HG02759 (cell line): ENCODE results near the gene ASXL3.

Source experiments
- ATAC-seq: cut with Tn5 transposase; IDR thresholded peaks from one replicate; pipeline ENCODE4 v1.9.1; 2021; ENCODE audit warnings: mild to moderate bottlenecking, moderate library complexity; ENCODE audit not compliant: unreplicated experiment

Gene ASXL3

GRCh38 chr18:33712719-33713118 is 134.7 kb downstream of the ASXL3 start:
- no peak for ATAC-seq

- ATAC-seq = no peak
Observed at GRCh38 chr18:33716061-33716683, 138.2 kb downstream of the ASXL3 start.

DNA sequence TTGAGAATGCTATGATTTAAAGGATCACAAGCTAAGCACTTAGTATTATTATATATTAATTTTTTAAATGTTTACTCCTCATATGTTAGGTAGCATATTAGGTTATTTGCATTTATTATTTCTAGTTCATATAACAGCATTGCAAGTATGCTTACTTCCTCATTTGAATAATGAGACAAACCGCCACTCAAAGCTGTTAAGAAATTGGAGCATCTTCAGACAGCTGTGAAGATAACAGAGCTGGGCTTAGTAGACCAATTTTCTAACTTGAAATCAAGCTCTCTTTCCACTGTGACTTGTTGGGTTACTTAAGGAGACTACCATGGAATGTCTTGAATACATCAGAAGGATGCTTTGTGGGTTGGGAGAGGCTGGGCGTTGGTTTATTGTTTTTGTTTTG is 139.3 kb downstream of the ASXL3 start:
- no peak for ATAC-seq

GRCh38 chr18:33720133-33720532 is 142.1 kb downstream of the ASXL3 start:
- no peak for ATAC-seq

- no peak for ATAC-seq
Observed at GRCh38 chr18:33729556-33729955, 151.5 kb downstream of the ASXL3 start.

GRCh38 chr18:33733376-33733775 is 155.4 kb downstream of the ASXL3 start:
- no peak for ATAC-seq

- no peak for ATAC-seq
Observed at GRCh38 chr18:33735428-33735827, 157.4 kb downstream of the ASXL3 start.

- no peak for ATAC-seq
Observed at GRCh38 chr18:33741760-33742159, 163.7 kb downstream of the ASXL3 start.

GRCh38 chr18:33744032-33744697 is 166.1 kb downstream of the ASXL3 start:
- no peak for ATAC-seq

DNA sequence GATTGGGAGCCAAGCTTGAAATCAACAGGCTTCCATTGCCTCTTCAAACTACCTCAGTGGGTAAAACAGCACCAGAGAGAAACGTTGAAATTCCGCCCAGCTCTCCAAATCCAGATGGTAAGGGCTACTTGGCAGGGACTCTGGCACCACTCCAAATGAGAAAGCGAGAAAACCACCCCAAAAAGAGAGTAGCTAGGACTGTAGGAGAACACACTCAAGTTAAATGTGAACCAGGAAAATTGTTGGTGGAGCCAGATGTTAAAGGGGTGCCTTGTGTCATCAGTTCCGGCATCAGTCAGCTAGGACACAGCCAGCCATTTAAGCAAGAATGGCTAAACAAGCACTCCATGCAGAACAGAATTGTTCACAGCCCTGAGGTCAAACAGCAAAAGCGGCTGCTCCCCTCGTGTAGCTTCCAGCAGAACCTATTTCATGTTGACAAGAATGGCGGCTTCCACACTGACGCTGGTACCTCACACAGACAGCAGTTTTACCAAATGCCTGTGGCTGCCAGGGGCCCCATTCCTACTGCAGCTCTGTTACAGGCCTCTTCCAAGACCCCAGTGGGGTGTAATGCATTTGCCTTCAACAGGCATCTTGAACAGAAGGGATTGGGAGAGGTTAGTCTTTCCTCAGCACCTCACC is 167.3 kb downstream of the ASXL3 start:
- no peak for ATAC-seq

GRCh38 chr18:33745871-33746545 is 168.0 kb downstream of the ASXL3 start:
- no peak for ATAC-seq

- ATAC-seq = no peak
Observed at GRCh38 chr18:33749834-33750233, 171.8 kb downstream of the ASXL3 start.

- ATAC-seq = no peak
Observed at GRCh38 chr18:33750366-33750765, 172.3 kb downstream of the ASXL3 start.

DNA sequence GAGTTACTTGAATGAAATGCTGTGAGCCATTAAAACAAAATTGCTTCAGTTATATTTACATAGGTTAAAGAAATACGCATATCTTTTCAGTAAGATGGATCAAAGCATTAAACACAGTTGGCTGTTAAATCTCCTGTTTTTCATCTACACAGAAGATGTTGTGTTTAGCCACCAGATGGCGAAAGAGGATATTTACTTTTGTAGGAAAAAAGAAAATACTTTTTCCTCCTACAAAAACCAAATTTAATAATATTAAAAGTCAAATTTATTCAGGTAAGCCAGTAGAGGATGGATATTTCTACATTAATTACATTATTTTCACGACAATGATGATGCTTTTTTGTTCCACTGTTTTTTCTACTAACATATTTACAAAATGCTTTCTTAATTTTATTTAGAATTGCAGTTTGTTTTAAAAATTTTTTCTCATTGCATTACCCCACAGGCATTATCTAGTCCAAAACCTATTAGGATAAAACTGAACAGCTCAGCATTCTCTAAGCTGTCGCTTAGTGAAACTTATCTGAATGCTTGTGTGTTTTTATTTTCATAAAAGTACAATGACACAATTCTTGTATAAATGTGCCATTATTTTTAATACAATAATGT is 173.7 kb downstream of the ASXL3 start:
- no peak for ATAC-seq

- no peak for ATAC-seq
Observed at GRCh38 chr18:33755391-33755790, 177.4 kb downstream of the ASXL3 start.

DNA sequence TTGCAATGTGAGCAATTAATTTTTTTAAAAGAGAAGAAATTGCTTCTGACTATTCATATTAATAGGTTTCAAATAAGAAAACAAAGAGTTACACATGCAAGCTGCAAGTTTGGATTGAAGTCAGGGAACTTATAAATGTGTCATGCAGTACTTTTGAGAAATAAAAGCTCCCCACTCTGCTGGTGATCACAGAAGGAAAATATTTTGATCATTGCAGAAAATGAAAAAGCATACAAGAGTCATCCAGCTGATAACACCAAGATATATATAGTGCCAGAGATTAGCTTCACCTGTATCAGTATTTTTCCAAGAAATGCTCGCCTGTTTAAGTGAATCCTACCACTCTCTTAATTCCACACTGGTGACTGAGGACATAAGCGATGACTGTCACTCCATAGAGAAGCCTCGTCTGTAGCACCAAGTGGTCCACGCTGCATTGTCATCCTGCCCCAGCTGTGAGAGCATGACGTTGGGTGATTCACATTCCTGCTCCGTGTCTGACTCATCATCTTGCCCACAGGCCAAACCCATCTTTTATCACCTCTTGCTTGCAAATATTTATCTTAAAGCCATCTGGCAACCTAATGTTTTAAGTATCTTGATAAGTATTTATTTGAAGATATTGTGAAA is 178.0 kb downstream of the ASXL3 start:
- no peak for ATAC-seq

GRCh38 chr18:33757037-33757436 is 179.0 kb downstream of the ASXL3 start:
- no peak for ATAC-seq

DNA sequence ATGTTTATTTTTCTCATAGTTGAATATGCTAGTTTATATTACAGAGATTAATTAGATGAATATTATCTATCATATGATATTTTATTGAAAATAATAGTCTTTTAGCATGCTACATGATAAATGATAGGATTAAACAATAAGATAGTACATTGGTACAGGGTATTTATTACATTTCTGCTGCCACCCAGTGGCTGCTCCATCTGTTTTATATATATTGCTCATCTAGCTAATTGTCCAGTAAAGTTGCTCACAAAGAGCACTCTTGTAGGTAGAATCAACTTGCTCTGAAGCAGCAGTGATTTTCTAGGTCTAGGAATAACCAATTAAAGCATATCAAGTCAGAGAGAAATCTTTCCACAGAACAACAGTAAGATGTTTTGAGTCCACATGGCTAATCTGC is 183.3 kb downstream of the ASXL3 start:
- no peak for ATAC-seq

GRCh38 chr18:33781429-33781828 is 203.4 kb downstream of the ASXL3 start:
- no peak for ATAC-seq
